Endothelial cell of umbilical vein (primary cell): ENCODE results near the gene PALMD. TPM values are rescaled to one million over a fixed set of nuclear protein-coding genes. Genes with fewer than 3 reads are reported as not detected.

Experiments
- BruUV-seq: library from RNA; stranded (reverse); fragments of 400-500 nt; replicated peaks from 2 replicates; lab custom pipeline; 2021; lab: Mats Ljungman, UMichigan
- CTCF ChIA-PET: fragments of 300-600, 350-600 bp; sonication (Branson Sonifier 250); formaldehyde crosslinking; loops from one replicate; lab custom pipeline; 2021; ENCODE audit warnings: antibody characterized with exemption, inconsistent platforms; lab: Charles Lee
- POLR2A ChIA-PET: fragments of 300-600, 350-600 bp; sonication (Branson Sonifier 250); formaldehyde crosslinking; loops from one replicate; lab custom pipeline; 2021; ENCODE audit warnings: antibody characterized with exemption, inconsistent platforms; lab: Charles Lee
- DNase-seq: peaks from one replicate; pipeline ENCODE4 v3.0.0-alpha.2; 2011; ENCODE audit warnings: low read depth, low spot score
- FAIRE-seq: peaks from 2 replicates; lab custom pipeline; 2011; peaks lifted over from hg19 to GRCh38; lab: Jason Lieb, UNC
- H2AFZ ChIP-seq: 2 replicates; pipeline ENCODE4 v1.6.0; 2012; ENCODE audit warnings: low read depth, low read length, control low read depth, inconsistent platforms
- H3K27ac ChIP-seq: 2 replicates; pipeline ENCODE4 v1.5.1; 2011; ENCODE audit warnings: low read depth, mild to moderate bottlenecking, control low read depth, low read length, moderate library complexity; ENCODE audit not compliant: insufficient read depth
- H3K27me3 ChIP-seq, 2 experiments: 2 replicates each; pipeline versions ENCODE4 v1.6.0 to v1.6.1; 2011; ENCODE audit warnings: low read length in 2 of 2, mixed read lengths in 1 of 2; ENCODE audit not compliant: control insufficient read depth in 2 of 2, insufficient read depth in 2 of 2
- H3K36me3 ChIP-seq, 2 experiments: 2 replicates in 1 of 2; 3 replicates in 1 of 2; pipeline ENCODE4 v1.5.1; 2011; ENCODE audit warnings: low read length in 2 of 2, mild to moderate bottlenecking in 1 of 2, moderate library complexity in 1 of 2; ENCODE audit not compliant: control insufficient read depth in 2 of 2, insufficient read depth in 2 of 2; ENCODE audit errors: extremely low read depth in 1 of 2
- H3K4me1 ChIP-seq: 3 replicates; pipeline ENCODE4 v1.5.1; 2011; ENCODE audit warnings: mild to moderate bottlenecking, low read length; ENCODE audit not compliant: control insufficient read depth, insufficient read depth; ENCODE audit errors: extremely low read depth
- H3K4me2 ChIP-seq: 2 replicates; pipeline ENCODE4 v1.6.1; 2011; ENCODE audit warnings: low read length, control low read depth, mixed read lengths; ENCODE audit not compliant: insufficient read depth
- H3K4me3 ChIP-seq, 3 experiments: fragments of 200-600 bp in 1 of 3; sonication (generic), shearing (Covaris generic) in 1 of 3; replicated peaks in 1 of 3; 2 replicates each; pipeline ENCODE4 v1.5.1; 2011 to 2016; ENCODE audit warnings: control low read depth in 3 of 3, low read length in 3 of 3, mild to moderate bottlenecking in 2 of 3, inconsistent platforms in 1 of 3, low read depth in 1 of 3, moderate library complexity in 1 of 3; ENCODE audit not compliant: insufficient read depth in 1 of 3
- H3K79me2 ChIP-seq: 2 replicates; pipeline ENCODE4 v1.6.0; 2012; ENCODE audit warnings: low read length, inconsistent platforms; ENCODE audit not compliant: control insufficient read depth, insufficient read depth
- H3K9ac ChIP-seq: replicated peaks from 2 replicates; pipeline ENCODE3; 2011; ENCODE audit warnings: low read length, control low read depth; ENCODE audit not compliant: insufficient read depth; ENCODE audit errors: extremely low read depth
- H3K9me1 ChIP-seq: replicated peaks from 3 replicates; pipeline ENCODE4 v1.6.0; 2011; ENCODE audit warnings: mild to moderate bottlenecking, low read length; ENCODE audit not compliant: control insufficient read depth, insufficient read depth; ENCODE audit errors: extremely low read depth
- H3K9me3 ChIP-seq: replicated peaks from 2 replicates; pipeline ENCODE4 v1.5.1; 2012; ENCODE audit warnings: low read length, inconsistent platforms; ENCODE audit not compliant: control insufficient read depth, insufficient read depth
- H4K20me1 ChIP-seq: replicated peaks from 2 replicates; pipeline ENCODE3; 2011; ENCODE audit warnings: mild to moderate bottlenecking, low read length; ENCODE audit not compliant: control insufficient read depth, insufficient read depth; ENCODE audit errors: extremely low read depth
- FOS ChIP-seq: IDR thresholded peaks from 2 replicates; pipeline ENCODE4 v1.6.1; 2011; ENCODE audit warnings: mild to moderate bottlenecking, low read length, moderate library complexity, borderline replicate concordance; ENCODE audit not compliant: insufficient read depth
- GATA2 ChIP-seq: IDR thresholded peaks from 2 replicates; pipeline ENCODE4 v1.7.0; 2011; ENCODE audit warnings: low read depth, mild to moderate bottlenecking, moderate library complexity, mixed read lengths, low read length; ENCODE audit not compliant: insufficient read length, insufficient read depth
- JUN ChIP-seq: IDR thresholded peaks from 2 replicates; pipeline ENCODE4 v1.6.1; 2011; ENCODE audit warnings: borderline replicate concordance, low read depth; ENCODE audit not compliant: insufficient read length, insufficient read depth
- MYC ChIP-seq: IDR thresholded peaks from one replicate; pipeline ENCODE4 v1.6.1; 2011; ENCODE audit warnings: mild to moderate bottlenecking, low read depth, low read length
- POLR2AphosphoS5 ChIP-seq: IDR thresholded peaks from 2 replicates; pipeline ENCODE4 v1.6.1; 2012; ENCODE audit warnings: low read depth, mild to moderate bottlenecking, control low read depth, low read length, moderate library complexity; ENCODE audit not compliant: insufficient read depth
- dilution Hi-C: fragments of 300-500 bp; cut with MboI; formaldehyde crosslinking; loops from one replicate; pipeline ENCODE4 v1.15.0; 2019; ENCODE audit warnings: low sequenced_read_pairs; ENCODE audit not compliant: extremely low pct_ligation_motif_present
- intact Hi-C: fragments of 100-400 bp; cut with micrococcal nuclease; formaldehyde crosslinking; loops from one replicate; pipeline ENCODE4 v1.10.0; 2022
- polyA plus RNA-seq, 4 experiments: library from polyadenylated mRNA; depleted of rRNA in 3 of 4; stranded (reverse) in 3 of 4; unstranded in 1 of 4; fragments of >200 nt; gene quantifications; 2 replicates each; pipeline versions ENCODE4 v1.2.1 to v1.2.3, GENCODE V29; 2011 to 2012; ENCODE audit warnings: missing spikeins in 1 of 4
- total RNA-seq: library from RNA; stranded (reverse); gene quantifications from 2 replicates; pipeline ENCODE4 v1.2.3, GENCODE V29; 2021
- TF ChIP-seq, protein P1 (sequence below), 2 donors: IDR thresholded peaks; 1 replicate in 1 of 2; 2 replicates in 1 of 2; pipeline ENCODE4 v1.5.1; 2011; ENCODE audit warnings: low read length in 2 of 2, mild to moderate bottlenecking in 2 of 2, moderate library complexity in 2 of 2, control low read depth in 1 of 2, inconsistent platforms in 1 of 2, low read depth in 1 of 2; ENCODE audit not compliant: insufficient read depth in 1 of 2; ENCODE audit errors: extremely low read depth in 1 of 2
- TF ChIP-seq, protein P2 (sequence below): IDR thresholded peaks from 2 replicates; pipeline ENCODE4 v1.6.1; 2011; ENCODE audit not compliant: insufficient read depth, insufficient read length

The PALMD gene
- total and polyA plus RNA-seq, 2 donors (not counting 3 experiments of a cell fraction or from before 2014, with no cell fraction given): 52.6 to 137 TPM

DNA sequence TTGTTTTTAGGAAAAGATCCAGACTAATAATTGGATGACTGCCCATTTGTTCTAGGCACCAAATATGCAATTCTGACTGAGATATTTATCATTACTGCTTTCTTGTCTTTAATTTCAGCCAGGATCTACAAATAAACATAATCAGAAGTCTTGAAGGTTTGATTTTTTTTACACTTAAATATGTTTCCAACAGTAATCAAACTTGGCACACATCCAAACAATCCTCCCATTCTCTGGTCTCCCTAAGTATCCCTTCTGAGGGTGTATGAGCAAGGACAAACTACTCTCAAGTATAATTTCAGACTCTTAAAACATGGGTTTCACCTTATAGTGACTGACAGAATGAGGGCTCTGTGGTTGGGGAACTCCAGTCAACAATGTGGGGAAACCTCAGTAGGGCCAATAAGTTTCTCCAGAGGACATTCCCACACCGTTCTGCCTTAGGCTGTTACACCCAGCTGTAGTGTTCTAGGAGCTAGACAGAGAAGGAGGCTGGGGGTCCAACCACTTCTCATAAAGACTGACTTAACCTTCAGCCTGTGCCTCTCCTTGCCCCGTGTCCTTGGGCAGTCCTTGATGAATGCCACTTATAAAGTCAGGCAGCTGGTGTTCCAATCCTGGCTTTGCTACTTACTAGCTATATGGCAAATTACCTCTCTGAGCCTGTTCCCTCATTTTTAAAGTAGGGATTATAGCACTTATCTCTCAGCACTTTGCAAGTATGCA, 1.5 kb upstream of the PALMD start:
- Histone ChIP-seq H3K4me3 (no peak overlapping the region), H3K9me1 (no peaks in the 10 kb centered on the region), H3K9ac (peak overlapping the region; percentile 98), H3K79me2 (peaks cover 38% of the 10 kb centered on the region), H2AFZ (no peak overlapping the region), H3K4me2 (peak overlapping the region; percentile 93), H4K20me1 (no peaks in the 10 kb centered on the region), H3K4me1 (peaks cover 42% of the 10 kb centered on the region), H3K27me3 (no peaks in the 10 kb centered on the region), H3K27ac (peak overlapping the region; percentile 94), H3K9me3 (no peaks in the 10 kb centered on the region), H3K36me3 (peaks cover 0 to 1% of the 10 kb centered on the region in 2 experiments)
- POLR2A ChIA-PET: interaction anchor here (0.7 kb wide), 1 partner anchor 41 kb away, joined by 3 read pairs; no protein-coding TSS in a partner anchor
- CTCF ChIA-PET: interaction anchor here (0.8 to 7.0 kb wide), 6 partner anchors 29 to 163 kb away, joined by 3 to 47 read pairs (median 11); no protein-coding TSS in a partner anchor
- dilution Hi-C loops (no loop called here), intact Hi-C loops (loop anchor here (1.0 to 5.0 kb wide), 2 partner anchors 100 to 317 kb away; no protein-coding TSS in a partner anchor)
- no peak for FAIRE-seq
- no TSS peak for BruUV-seq
- TF ChIP-seq POLR2AphosphoS5 (no peak), JUN (no peak), MYC (no peak), FOS (no peak), GATA2 (no peak)
- TF ChIP-seq, protein P1, sequence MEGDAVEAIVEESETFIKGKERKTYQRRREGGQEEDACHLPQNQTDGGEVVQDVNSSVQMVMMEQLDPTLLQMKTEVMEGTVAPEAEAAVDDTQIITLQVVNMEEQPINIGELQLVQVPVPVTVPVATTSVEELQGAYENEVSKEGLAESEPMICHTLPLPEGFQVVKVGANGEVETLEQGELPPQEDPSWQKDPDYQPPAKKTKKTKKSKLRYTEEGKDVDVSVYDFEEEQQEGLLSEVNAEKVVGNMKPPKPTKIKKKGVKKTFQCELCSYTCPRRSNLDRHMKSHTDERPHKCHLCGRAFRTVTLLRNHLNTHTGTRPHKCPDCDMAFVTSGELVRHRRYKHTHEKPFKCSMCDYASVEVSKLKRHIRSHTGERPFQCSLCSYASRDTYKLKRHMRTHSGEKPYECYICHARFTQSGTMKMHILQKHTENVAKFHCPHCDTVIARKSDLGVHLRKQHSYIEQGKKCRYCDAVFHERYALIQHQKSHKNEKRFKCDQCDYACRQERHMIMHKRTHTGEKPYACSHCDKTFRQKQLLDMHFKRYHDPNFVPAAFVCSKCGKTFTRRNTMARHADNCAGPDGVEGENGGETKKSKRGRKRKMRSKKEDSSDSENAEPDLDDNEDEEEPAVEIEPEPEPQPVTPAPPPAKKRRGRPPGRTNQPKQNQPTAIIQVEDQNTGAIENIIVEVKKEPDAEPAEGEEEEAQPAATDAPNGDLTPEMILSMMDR (IDR thresholded peaks at IDR 0.05; ENCODE audit: extremely low read depth in 1 of 2, insufficient read depth in 1 of 2, low read depth in 1 of 2, low read length in 2 of 2): no peak
- TF ChIP-seq, protein P2, sequence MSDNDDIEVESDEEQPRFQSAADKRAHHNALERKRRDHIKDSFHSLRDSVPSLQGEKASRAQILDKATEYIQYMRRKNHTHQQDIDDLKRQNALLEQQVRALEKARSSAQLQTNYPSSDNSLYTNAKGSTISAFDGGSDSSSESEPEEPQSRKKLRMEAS: no peak
- peak; percentile 59 for DNase-seq
